ENCODE measurements around the gene ARHGAP25.

DNA sequence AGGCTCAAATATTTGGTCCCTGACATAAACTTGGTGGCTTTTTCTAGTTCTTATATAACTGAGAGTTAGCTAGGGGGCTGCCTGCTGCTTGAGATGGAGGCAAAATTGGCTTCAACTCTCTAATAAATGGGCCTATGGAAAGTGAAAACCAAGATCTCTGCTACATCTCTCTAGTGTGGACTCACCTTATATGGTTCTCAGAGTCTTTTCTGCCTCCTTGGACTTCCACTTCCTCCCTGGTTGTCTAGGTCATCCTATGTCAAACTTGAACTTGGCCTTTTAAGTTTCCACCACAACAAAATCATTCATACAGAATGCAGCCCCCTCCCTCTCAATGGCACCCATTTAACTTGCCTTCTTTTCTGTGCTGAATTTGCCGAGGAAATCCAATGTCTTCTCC, 23.9 kb upstream of the ARHGAP25 start:
- TF ChIP-seq CTCF (conservative IDR thresholded peaks at IDR 0.05; ENCODE audit: low read depth in 2 of 2): no peak
- TF ChIP-seq CREB1 (CRISPR knock-in tag; IDR thresholded peaks at IDR 0.05; ENCODE audit: low read depth): no peak
- TF ChIP-seq REST (IDR thresholded peaks at IDR 0.05; ENCODE audit: unreplicated experiment): no peak
